Ishikawa (cell line): ENCODE measurements around the gene MAD1L1.

Source experiments
- CEBPB ChIP-seq: IDR thresholded peaks from 2 replicates; pipeline ENCODE4 v1.6.1; 2012
- CREB1 ChIP-seq: IDR thresholded peaks from 2 replicates; pipeline ENCODE4 v1.6.1; 2012; ENCODE audit warnings: low read depth
- EGR1 ChIP-seq: IDR thresholded peaks from 2 replicates; pipeline ENCODE4 v1.6.1; 2012
- EP300 ChIP-seq: IDR thresholded peaks from 2 replicates; pipeline ENCODE4 v1.6.1; 2012; ENCODE audit warnings: borderline replicate concordance
- RAD21 ChIP-seq: IDR thresholded peaks from 2 replicates; pipeline ENCODE4 v1.6.1; 2012; ENCODE audit warnings: low read depth
- TEAD4 ChIP-seq: IDR thresholded peaks from 2 replicates; pipeline ENCODE4 v1.6.1; 2012
- TF ChIP-seq, protein P1 (sequence below): IDR thresholded peaks from 2 replicates; pipeline ENCODE4 v1.6.1; 2012; ENCODE audit warnings: low read depth, mild to moderate bottlenecking

DNA sequence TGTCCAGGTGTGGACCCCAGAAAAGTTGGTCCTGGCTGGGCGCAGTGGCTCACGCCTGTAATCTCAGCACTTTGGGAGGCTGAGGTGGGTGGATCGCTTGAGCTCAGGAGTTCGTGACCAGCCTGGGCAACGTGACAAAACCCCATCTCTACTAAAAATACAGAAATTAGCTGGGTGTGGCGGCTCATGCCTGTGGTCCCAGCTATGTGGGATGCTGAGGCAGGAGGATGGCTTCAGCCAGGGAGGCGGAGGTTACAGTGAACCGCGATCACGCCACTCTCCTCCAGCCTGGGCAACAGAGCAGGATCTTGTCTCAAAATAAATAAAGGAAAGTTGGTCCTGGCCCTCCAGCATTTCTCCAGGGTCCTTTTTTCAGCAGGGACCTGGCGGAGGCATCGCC is 10.7 kb upstream of the MAD1L1 start:
- TF ChIP-seq RAD21 (no peak), EGR1 (no peak), CREB1 (no peak), TEAD4 (no peak), EP300 (no peak), CEBPB (no peak)
- TF ChIP-seq, protein P1, sequence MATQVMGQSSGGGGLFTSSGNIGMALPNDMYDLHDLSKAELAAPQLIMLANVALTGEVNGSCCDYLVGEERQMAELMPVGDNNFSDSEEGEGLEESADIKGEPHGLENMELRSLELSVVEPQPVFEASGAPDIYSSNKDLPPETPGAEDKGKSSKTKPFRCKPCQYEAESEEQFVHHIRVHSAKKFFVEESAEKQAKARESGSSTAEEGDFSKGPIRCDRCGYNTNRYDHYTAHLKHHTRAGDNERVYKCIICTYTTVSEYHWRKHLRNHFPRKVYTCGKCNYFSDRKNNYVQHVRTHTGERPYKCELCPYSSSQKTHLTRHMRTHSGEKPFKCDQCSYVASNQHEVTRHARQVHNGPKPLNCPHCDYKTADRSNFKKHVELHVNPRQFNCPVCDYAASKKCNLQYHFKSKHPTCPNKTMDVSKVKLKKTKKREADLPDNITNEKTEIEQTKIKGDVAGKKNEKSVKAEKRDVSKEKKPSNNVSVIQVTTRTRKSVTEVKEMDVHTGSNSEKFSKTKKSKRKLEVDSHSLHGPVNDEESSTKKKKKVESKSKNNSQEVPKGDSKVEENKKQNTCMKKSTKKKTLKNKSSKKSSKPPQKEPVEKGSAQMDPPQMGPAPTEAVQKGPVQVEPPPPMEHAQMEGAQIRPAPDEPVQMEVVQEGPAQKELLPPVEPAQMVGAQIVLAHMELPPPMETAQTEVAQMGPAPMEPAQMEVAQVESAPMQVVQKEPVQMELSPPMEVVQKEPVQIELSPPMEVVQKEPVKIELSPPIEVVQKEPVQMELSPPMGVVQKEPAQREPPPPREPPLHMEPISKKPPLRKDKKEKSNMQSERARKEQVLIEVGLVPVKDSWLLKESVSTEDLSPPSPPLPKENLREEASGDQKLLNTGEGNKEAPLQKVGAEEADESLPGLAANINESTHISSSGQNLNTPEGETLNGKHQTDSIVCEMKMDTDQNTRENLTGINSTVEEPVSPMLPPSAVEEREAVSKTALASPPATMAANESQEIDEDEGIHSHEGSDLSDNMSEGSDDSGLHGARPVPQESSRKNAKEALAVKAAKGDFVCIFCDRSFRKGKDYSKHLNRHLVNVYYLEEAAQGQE: no peak
